Psoas muscle (tissue), 8 donors: ENCODE results near the gene ROBO1. TPM values are rescaled to one million over a fixed set of nuclear protein-coding genes. Genes with fewer than 3 reads are reported as not detected.

Source experiments
- ATAC-seq, 4 donors: fragments of 200-7000 bp; cut with Tn5 transposase; one replicate each; pipeline ENCODE4 v1.9.1; 2020; ENCODE audit warnings: moderate library complexity in 3 of 4, mild to moderate bottlenecking in 2 of 4
- DNase-seq, 2 donors: peaks; one replicate each; pipeline ENCODE4 v3.0.0-alpha.2; 2020
- H3K27ac ChIP-seq: fragments of 200-600 bp; one replicate; pipeline ENCODE4 v1.8.0; 2022
- H3K27me3 ChIP-seq, 3 donors: fragments of 200-600 bp in 1 of 3; one replicate each; pipeline versions ENCODE4 v1.6.1 to v1.8.0; 2013 to 2022; ENCODE audit warnings: low read length in 2 of 3, mild to moderate bottlenecking in 2 of 3, moderate library complexity in 1 of 3; ENCODE audit not compliant: insufficient read depth in 3 of 3
- H3K36me3 ChIP-seq, 2 donors: fragments of 200-600 bp in 1 of 2; one replicate each; pipeline versions ENCODE4 v1.6.1 to v1.8.0; 2013 to 2022; ENCODE audit warnings: low read depth in 1 of 2, mild to moderate bottlenecking in 1 of 2, moderate library complexity in 1 of 2; ENCODE audit not compliant: insufficient read depth in 1 of 2
- H3K4me1 ChIP-seq: fragments of 200-600 bp; one replicate; pipeline ENCODE4 v1.8.0; 2022
- H3K4me3 ChIP-seq: fragments of 200-600 bp; one replicate; pipeline ENCODE4 v1.8.0; 2022; ENCODE audit warnings: mild to moderate bottlenecking
- H3K9me3 ChIP-seq: fragments of 200-600 bp; one replicate; pipeline ENCODE4 v1.8.0; 2022
- CTCF ChIP-seq: fragments of 200-600 bp; IDR thresholded peaks from one replicate; pipeline ENCODE4 v1.8.0; 2022; ENCODE audit warnings: antibody characterized with exemption
- WGBS, 3 donors: extraction: QIAGEN DNeasy Blood & Tissue Kit; methylation state at CpG; one replicate each; pipeline versions ENCODE4 v1.1.6 to v1.1.7; 2013; 5-methylcytosine and 5-hydroxymethylcytosine counted together
- intact Hi-C, 2 donors: fragments of 100-400 bp; cut with DNase I; formaldehyde crosslinking; loops; one replicate each; pipeline versions ENCODE4 v1.11.0 to v1.14.2; 2022
- polyA plus RNA-seq, 3 donors: library from polyadenylated mRNA; stranded (reverse); fragments of 200-250 nt; gene quantifications; one replicate each; pipeline ENCODE4 v1.2.3, GENCODE V29; 2013
- total RNA-seq, 4 donors: library from RNA; stranded (reverse); fragmentation: NEBNext Ultra II Directional in 2 of 4; extraction: Animal tissue kit (Norgen Biotek cat#: 25700) in 2 of 4; gene quantifications; one replicate each; pipeline versions ENCODE4 v1.2.1 to v1.2.4, GENCODE V29; 2021 to 2023
- donor health status: healthy with polysubstance abuse.
- donor health status: DM: no; HTN: no; CAD: no; lungs with moderate emphysema.
- donor health status: Bipolar disorder and iron deficiency.
- donor health status: healthy.
- donor health status: DM: yes; HTN: yes; CAD: no.
- donor health status: DM: no; HTN: no; CAD: no.
- donor health status: DM: no; HTN: no; CAD: no.
- donor health status: DM: yes; HTN: yes; CAD: no.

Gene ROBO1
- total and polyA plus RNA-seq, 7 donors = 0.52 to 14.0 (median 4.9) TPM

DNA sequence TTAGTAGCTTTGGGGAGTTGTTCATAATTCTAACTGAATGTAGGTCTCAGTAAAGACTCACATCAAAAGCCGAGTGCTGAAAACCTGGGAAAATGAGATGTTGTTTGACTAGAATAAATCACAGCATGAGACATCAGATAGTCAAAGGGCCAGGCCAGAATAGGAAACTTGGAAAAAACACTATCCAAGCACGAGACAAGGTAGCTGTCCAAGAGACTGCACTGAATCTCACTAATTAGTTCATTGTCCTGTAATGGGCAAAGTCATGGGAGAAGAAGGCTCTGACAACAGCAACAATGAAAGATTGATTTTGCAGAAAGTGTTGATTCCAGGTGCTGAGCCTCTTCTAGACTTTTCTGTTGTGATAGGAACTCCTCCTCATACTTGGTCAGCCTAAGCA, 314.2 kb downstream of the ROBO1 start:
- TF ChIP-seq CTCF = no peak
- Histone ChIP-seq H3K4me3 (no peak overlapping the region), H3K9me3 (no peaks in the 10 kb centered on the region), H3K36me3 (no peaks in the 10 kb centered on the region), H3K27ac (no peak overlapping the region), H3K27me3 (no peaks in the 10 kb centered on the region), H3K4me1 (no peaks in the 10 kb centered on the region)
- DNase-seq = no peak
- intact Hi-C loops = no loop called here
- no peak for ATAC-seq
- WGBS, 3 donors = 51 to 78% (median 55%) methylated on average over 2 of the region's 2 CpGs

GRCh38 chr3:79436387-79436786, 331.4 kb downstream of the ROBO1 start:
- ATAC-seq = no peak
- intact Hi-C loops = no loop called here
- no peak for DNase-seq
- Histone ChIP-seq H3K4me3 (no peak overlapping the region), H3K36me3 (no peaks in the 10 kb centered on the region), H3K9me3 (no peaks in the 10 kb centered on the region), H3K27ac (no peak overlapping the region), H3K27me3 (no peaks in the 10 kb centered on the region), H3K4me1 (no peaks in the 10 kb centered on the region)
- WGBS, 3 donors = 74 to 83% (median 81%) methylated on average over 1 of the region's 1 CpG
- TF ChIP-seq CTCF = no peak

DNA sequence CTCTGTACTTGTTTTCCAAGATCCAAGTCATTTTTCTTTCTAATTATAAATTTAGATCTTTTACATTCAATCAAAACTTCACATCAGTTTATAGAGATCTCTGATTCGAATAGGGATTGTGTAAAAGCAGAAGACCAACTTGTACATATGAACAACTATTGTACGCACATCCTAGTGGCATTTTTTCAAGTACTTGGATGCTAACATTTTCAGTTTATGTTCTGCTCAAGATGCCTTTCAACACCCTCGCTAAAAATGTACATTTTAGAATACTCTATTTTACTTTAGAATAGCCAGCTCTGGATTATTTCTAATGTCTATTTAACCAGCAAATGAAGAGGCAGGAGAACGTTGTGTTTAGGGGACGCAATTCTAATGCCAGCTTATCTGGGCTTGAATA, 340.7 kb downstream of the ROBO1 start:
- intact Hi-C loops = no loop called here
- 80 to 85% (median 81%) methylated on average over 5 of the region's 5 CpGs for WGBS, 3 donors

DNA sequence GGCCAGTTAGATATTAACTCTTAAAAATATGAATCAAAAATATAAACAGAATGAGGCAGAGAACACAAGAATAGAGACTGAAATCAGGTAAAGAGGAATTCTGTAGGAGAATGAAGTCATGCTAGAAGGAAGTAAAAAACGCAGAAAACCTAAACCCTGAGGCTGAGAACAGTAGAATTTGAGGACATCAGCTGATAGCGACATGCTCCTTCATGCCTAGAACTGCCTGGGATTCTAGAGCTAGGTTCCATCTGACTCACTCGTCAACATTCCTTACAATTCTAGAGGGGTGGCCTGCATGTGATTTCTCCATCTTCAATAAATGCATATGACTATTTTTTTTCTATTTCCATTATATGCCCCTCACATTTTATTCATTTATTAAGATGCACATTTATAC, 343.0 kb downstream of the ROBO1 start:
- Histone ChIP-seq H3K9me3 (no peaks in the 10 kb centered on the region), H3K27ac (no peak overlapping the region), H3K4me3 (no peak overlapping the region), H3K4me1 (no peaks in the 10 kb centered on the region), H3K27me3 (no peaks in the 10 kb centered on the region), H3K36me3 (no peaks in the 10 kb centered on the region)
- no peak for TF ChIP-seq CTCF
- intact Hi-C loops = no loop called here
- 88 to 91% (median 89%) methylated on average over 3 of the region's 3 CpGs for WGBS, 3 donors
- DNase-seq (no peak), ATAC-seq (no peak)

More for the DNA sequence above, 340.7 kb downstream of the ROBO1 start:
- TF ChIP-seq CTCF = no peak
- Histone ChIP-seq H3K9me3 (no peaks in the 10 kb centered on the region), H3K36me3 (no peaks in the 10 kb centered on the region), H3K27me3 (no peaks in the 10 kb centered on the region), H3K27ac (no peak overlapping the region), H3K4me1 (no peaks in the 10 kb centered on the region), H3K4me3 (no peak overlapping the region)
- DNase-seq = no peak
- ATAC-seq = no peak

GRCh38 chr3:79423417-79423816, 344.4 kb downstream of the ROBO1 start:
- no peak for ATAC-seq
- Histone ChIP-seq H3K4me3 (no peak overlapping the region), H3K9me3 (no peaks in the 10 kb centered on the region), H3K4me1 (no peaks in the 10 kb centered on the region), H3K27ac (no peak overlapping the region), H3K27me3 (no peaks in the 10 kb centered on the region), H3K36me3 (no peaks in the 10 kb centered on the region)
- DNase-seq = no peak
- no peak for TF ChIP-seq CTCF
- intact Hi-C loops = no loop called here
- WGBS, 3 donors = 81 to 87% (median 84%) methylated on average over 5 of the region's 5 CpGs
